PC-9 (cell line): ENCODE data around the gene TAF13.

Experiments
- EZH2 ChIP-seq: fragments of 200-600 bp; sonication (generic); IDR thresholded peaks from 2 replicates; pipeline ENCODE4 v1.8.0; 2017; ENCODE audit warnings: antibody characterized with exemption, low read depth
- TF ChIP-seq, protein P1 (sequence below): fragments of 200-600 bp; sonication (generic); conservative IDR thresholded peaks from 2 replicates; pipeline ENCODE4 v1.6.1; 2017; ENCODE audit warnings: mixed run types, antibody characterized with exemption, mild to moderate bottlenecking, moderate library complexity

DNA sequence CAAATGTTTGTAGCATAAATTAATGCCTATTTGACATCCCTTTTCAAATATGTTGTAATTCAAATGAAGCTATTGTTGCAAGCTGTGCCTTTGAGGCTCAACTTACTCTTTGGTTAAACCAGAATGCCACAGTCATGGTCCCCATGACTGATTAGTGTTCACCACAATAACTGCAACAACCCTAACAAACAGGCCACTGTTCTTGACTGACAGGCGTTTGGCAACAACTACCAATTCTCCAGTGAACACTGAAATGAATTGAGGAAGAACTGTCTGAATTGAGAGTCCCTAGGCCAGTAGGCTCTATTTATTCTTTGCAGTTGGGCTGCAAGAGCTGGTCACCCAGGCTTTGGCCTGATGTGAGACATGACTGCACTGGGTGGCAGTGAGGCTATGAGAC is 8.1 kb upstream of the TAF13 start:
- TF ChIP-seq, protein P1, sequence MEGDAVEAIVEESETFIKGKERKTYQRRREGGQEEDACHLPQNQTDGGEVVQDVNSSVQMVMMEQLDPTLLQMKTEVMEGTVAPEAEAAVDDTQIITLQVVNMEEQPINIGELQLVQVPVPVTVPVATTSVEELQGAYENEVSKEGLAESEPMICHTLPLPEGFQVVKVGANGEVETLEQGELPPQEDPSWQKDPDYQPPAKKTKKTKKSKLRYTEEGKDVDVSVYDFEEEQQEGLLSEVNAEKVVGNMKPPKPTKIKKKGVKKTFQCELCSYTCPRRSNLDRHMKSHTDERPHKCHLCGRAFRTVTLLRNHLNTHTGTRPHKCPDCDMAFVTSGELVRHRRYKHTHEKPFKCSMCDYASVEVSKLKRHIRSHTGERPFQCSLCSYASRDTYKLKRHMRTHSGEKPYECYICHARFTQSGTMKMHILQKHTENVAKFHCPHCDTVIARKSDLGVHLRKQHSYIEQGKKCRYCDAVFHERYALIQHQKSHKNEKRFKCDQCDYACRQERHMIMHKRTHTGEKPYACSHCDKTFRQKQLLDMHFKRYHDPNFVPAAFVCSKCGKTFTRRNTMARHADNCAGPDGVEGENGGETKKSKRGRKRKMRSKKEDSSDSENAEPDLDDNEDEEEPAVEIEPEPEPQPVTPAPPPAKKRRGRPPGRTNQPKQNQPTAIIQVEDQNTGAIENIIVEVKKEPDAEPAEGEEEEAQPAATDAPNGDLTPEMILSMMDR: no peak
- TF ChIP-seq EZH2: no peak
